Measurements from ENCODE around the gene PPFIA2.

Gene PPFIA2

GRCh38 chr12:81255456-81255855 lies 503.7 kb downstream of the PPFIA2 start:
- no peak for TF ChIP-seq SIN3A (IDR thresholded peaks at IDR 0.05; ENCODE audit: borderline replicate concordance, insufficient read depth, low read length)
- TF ChIP-seq TAF1 (IDR thresholded peaks at IDR 0.05; ENCODE audit: borderline replicate concordance, insufficient read depth, low read length) = no peak
- no peak for TF ChIP-seq FOXP2 (optimal IDR thresholded peaks at IDR 0.05; ENCODE audit: borderline replicate concordance, extremely low read depth, extremely low read length, insufficient read depth)
- no peak for TF ChIP-seq POLR2AphosphoS5 (IDR thresholded peaks at IDR 0.05; ENCODE audit: low read depth, low read length)
- TF ChIP-seq REST (IDR thresholded peaks at IDR 0.05; ENCODE audit: insufficient read depth in 1 of 2, low read depth in 2 of 2, low read length in 2 of 2) = no peak

GRCh38 chr12:81253360-81253759 lies 505.8 kb downstream of the PPFIA2 start:
- TF ChIP-seq REST (IDR thresholded peaks at IDR 0.05; ENCODE audit: insufficient read depth in 1 of 2, low read depth in 2 of 2, low read length in 2 of 2) = no peak
- TF ChIP-seq POLR2AphosphoS5 (IDR thresholded peaks at IDR 0.05; ENCODE audit: low read depth, low read length) = no peak
- no peak for TF ChIP-seq FOXP2 (optimal IDR thresholded peaks at IDR 0.05; ENCODE audit: borderline replicate concordance, extremely low read depth, extremely low read length, insufficient read depth)
- TF ChIP-seq SIN3A (IDR thresholded peaks at IDR 0.05; ENCODE audit: borderline replicate concordance, insufficient read depth, low read length) = no peak
- no peak for TF ChIP-seq TAF1 (IDR thresholded peaks at IDR 0.05; ENCODE audit: borderline replicate concordance, insufficient read depth, low read length)

DNA sequence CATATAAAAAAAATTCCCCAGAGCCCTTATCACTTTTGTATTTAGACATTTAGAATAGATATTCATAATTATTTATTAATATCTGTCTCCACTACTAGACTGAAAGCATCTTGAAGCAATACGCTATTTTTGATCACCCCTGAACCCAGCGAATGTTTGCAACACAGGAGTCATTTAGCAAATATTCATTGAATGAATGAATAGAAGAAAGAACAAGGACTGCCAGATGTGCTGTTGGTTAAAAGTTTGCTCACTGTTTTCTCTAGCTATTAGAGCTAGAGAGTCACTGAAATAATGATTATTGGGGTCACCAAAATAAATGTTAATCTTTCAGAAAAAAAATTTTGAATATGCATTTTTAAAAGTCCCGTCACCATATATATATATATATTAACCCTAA lies 506.9 kb downstream of the PPFIA2 start:
- no peak for TF ChIP-seq SIN3A (IDR thresholded peaks at IDR 0.05; ENCODE audit: borderline replicate concordance, insufficient read depth, low read length)
- no peak for TF ChIP-seq TAF1 (IDR thresholded peaks at IDR 0.05; ENCODE audit: borderline replicate concordance, insufficient read depth, low read length)
- no peak for TF ChIP-seq REST (IDR thresholded peaks at IDR 0.05; ENCODE audit: insufficient read depth in 1 of 2, low read depth in 2 of 2, low read length in 2 of 2)
- no peak for TF ChIP-seq FOXP2 (optimal IDR thresholded peaks at IDR 0.05; ENCODE audit: borderline replicate concordance, extremely low read depth, extremely low read length, insufficient read depth)
- TF ChIP-seq POLR2AphosphoS5 (IDR thresholded peaks at IDR 0.05; ENCODE audit: low read depth, low read length) = no peak

DNA sequence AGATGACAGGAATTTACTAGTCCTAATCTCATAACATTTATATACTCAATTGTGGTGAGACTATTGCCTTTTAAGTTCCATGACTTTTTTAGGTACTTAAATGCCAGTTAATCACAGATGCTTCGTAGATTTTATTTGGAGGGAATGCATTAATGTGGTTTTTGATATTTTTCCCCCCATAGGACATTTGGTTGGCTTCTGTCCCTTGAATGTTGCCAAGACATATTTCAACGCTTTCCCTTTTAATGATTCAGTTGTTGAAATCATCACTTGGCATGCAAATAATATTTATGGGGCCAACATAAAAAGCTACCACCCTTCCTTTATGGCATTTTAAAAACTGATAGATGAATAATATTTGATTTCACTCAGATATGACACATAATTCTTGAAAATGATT lies 509.2 kb downstream of the PPFIA2 start:
- TF ChIP-seq POLR2AphosphoS5 (IDR thresholded peaks at IDR 0.05; ENCODE audit: low read depth, low read length) (no peak), FOXP2 (optimal IDR thresholded peaks at IDR 0.05; ENCODE audit: borderline replicate concordance, extremely low read depth, extremely low read length, insufficient read depth) (no peak), TAF1 (IDR thresholded peaks at IDR 0.05; ENCODE audit: borderline replicate concordance, insufficient read depth, low read length) (no peak)

DNA sequence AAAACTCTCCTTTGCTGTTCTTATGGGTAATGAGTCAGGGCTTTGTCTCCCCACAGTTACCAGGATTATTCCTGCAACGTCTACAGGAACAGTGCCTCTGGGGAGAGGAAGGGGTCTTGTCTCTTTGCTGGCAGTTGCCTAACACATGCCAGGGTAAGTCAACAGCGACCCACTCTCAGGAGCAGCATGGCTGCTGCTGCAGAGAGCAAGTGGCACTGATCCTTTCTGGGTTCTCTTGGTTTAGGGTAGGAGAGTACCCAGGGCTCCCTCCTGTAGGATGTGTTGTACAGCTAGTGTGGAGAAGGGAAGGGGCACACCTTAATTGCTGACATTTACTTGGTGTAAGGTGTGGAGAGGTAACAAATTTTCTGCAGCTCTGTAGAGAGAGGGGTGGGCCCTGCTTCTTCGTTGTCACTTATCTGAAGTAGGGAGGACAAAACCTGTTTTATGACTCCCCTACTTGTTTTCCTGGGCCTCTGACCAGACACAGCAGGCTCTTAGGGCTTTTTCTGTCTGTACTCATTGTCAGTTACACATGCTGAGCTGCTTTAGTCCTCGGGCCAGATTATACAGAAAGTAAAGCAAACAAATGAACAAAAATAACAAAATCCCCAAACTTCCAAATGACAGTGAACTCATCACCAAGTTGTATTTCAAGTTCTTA lies 513.1 kb downstream of the PPFIA2 start:
- TF ChIP-seq TAF1 (IDR thresholded peaks at IDR 0.05; ENCODE audit: borderline replicate concordance, insufficient read depth, low read length) = no peak
- TF ChIP-seq POLR2AphosphoS5 (IDR thresholded peaks at IDR 0.05; ENCODE audit: low read depth, low read length) = no peak
- TF ChIP-seq SIN3A (IDR thresholded peaks at IDR 0.05; ENCODE audit: borderline replicate concordance, insufficient read depth, low read length) = no peak
- no peak for TF ChIP-seq REST (IDR thresholded peaks at IDR 0.05; ENCODE audit: insufficient read depth in 1 of 2, low read depth in 2 of 2, low read length in 2 of 2)
- TF ChIP-seq FOXP2 (optimal IDR thresholded peaks at IDR 0.05; ENCODE audit: borderline replicate concordance, extremely low read depth, extremely low read length, insufficient read depth) = no peak
